GM21576 (cell line): ENCODE results near the gene OPRL1.

Source experiments
- ATAC-seq: cut with Tn5 transposase; IDR thresholded peaks from one replicate; pipeline ENCODE4 v1.9.1; 2021; ENCODE audit warnings: mild to moderate bottlenecking, moderate library complexity; ENCODE audit not compliant: unreplicated experiment

The OPRL1 gene

DNA sequence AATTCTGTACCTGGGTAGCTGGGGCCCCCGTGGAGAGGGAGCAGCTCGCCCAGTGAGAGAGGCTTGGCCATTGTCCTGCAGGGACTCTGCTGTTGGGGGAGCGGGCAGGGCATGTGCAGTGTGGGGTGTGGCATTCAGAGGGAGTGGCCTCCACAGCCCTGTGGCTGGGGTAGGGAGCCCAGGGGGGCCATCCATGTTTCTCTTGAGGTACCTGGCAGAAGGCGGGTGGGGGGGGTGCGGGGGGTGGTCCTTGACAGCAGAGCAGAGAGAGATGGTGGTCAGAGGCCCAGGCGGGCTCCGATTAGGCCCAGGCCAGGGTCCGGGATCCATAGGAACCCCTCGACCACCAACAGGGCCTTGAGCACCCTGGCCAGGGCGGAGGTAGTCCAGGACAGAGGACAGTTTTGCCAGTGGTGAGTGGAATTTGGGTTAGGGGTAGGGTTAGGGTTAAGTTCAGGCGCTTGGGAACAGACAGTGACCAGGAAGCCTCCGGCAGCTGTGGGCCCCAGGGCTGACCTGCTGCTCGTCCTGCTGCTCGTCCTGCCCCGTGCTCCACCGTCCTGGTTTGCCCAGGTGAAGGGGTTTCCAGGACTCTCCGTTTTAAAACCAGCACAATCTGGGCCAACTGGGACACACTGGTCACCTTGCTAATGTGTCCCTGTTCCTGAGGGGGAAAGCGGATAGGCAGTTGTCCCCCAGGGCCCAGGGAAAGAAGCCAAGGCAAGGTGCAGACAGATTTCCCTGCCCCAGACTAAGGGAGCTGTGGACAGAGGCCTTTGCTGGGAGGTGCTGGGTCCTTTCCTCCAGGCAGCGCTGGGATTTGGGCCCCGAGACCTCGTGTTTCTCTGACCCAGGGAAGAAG lies 59.5 kb downstream of the OPRL1 start:
- ATAC-seq: no peak

DNA sequence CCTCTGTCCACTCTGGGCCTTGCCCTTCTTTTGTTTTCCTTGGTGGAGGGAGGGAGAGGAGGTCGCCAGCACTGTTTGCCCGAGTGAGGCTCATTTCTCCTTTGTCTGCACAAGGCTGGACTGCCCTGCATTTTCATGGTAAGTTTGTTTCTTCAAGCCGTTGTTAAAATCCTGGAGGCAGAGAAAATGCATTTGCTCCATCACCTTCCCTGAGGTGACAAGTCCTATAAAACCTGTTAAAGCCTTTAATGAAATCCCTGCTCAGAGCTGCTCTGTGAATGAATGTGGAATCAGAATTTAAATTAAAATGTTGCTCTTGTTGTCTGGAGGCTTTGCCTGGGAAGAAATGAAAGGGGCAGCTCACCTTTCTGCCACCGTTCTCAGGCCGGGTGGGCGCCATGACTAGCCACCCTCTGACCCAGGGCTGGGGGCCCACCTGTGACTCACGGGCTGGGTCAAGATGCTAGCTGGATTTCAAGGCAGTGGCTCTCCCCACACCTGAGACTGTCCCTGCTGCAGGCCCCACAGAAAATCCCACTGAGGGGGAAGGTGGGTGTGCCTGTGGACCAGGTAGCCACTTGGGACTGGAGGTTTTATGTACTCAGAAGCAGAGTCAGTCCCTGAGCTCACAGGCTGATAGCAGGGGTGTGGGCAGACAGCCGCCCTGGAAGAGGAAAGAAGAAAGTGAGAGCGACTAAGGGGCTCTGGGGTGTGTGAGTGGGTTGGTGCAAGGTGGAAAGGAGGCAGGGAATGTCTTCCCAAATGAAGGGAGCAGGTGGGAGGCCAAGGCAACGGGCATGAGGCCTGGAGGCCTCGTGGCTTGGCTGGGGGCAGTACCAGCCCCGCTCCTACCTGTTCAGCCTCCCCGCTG lies 60.4 kb downstream of the OPRL1 start:
- ATAC-seq: no peak

DNA sequence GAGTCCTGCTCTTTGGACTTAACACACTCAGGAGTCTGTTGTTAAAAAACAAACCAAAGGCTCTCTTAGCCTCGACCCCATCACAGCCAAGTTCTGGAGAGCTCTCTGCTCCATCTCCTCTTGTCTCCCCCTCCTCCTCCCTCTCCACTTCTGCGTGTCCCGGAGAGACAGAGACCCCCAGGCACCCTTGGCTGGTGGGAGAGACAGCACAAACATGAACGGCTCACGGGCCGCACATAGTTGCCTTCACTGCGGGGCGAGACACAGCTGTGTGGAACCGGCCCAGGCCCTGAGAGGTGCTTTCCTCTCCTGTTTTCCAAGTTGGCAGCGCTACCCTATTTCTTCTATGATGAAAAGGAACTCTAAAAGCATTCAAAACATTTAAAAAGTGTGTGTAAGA lies 61.1 kb downstream of the OPRL1 start:
- ATAC-seq: no peak

DNA sequence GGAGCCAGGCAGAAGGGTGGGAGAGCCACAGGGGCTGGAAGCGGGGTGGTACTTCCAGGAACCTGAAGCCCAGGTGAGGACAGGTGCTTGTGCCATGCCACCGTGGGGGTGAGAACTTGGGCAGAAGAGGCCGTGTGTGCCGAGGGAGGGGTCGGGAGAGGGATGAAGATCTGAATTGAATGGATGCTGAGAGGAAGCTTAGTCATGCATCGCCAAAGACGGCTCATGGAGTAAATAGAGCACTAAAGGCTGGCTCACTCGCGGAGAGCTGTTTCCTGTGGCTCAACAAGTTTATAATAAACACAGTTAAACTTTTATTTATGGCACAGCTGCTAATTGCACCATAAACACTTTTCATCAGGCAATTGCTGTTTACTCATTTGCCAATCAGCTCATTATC lies 62.7 kb downstream of the OPRL1 start:
- no peak for ATAC-seq

DNA sequence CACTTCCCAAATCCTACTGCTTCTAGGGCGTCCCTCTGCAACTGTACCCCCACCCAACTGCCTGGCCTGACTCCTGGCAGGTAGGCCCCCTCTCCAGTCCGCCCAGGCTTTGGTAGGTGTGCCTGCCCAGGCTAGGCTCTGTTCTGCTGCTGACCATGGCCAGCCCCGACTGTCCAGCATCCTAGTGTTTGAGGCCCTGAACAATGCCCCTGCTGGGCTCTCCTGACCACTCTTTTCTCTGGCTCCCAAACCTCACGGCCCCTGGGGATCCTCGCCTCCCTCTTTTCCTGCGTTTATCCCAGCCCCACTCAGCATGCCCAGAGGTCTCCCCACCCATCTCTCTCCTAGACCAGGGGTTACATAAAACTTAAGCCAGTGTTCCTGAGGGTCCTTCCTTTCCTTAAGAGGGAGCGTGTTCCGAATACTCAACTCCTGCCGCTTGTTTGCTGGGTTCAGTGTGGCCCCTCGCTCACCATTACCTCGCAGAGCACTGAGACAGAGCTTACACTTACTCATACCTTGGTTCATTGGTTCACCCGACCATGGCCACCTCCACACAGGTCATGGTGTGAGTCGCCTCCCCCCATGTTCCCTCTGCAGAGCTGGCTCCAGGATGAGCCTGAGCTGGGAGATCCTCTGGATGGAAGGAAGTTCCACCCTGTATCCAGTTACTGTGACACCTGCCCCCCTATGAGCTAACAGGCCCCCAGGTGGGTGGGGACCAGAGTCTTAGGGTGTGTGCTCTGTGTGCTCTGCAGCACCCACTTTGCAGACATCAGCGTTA lies 63.3 kb downstream of the OPRL1 start:
- no peak for ATAC-seq

DNA sequence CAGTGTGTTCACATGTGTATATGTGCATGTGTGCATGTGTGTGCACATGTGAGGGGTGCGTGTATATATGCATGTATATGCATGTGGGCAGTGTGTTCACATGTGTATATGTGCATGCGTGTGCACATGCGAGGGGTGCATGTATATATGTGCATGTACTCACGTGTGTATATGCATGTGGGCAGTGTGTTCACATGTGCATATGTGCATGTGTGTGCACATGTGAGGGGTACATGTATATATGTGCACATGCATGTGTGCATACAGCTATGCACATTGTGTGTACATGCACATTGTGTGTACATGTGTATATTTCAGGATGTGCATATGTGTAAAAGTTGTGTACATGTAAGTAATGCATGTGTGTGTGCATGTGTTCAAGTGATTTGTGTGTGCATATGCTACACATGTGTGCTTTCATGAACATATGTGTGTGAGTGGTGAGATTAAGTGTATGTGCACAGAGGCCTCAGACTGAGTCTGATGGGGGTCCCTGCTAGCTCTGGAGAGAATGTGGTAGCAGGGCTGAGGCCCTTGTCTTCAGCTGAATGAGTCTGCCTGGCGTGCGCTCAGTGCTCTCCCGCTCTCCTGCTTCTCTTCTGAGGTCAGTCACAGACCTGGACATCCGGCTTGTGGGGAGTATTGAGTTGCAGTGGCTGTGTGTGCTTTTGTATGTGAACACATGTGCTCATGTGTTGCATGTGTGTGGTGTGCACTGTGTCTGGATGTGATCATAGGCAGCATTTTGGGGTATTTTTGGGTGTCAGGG lies 64.4 kb downstream of the OPRL1 start:
- ATAC-seq: no peak

DNA sequence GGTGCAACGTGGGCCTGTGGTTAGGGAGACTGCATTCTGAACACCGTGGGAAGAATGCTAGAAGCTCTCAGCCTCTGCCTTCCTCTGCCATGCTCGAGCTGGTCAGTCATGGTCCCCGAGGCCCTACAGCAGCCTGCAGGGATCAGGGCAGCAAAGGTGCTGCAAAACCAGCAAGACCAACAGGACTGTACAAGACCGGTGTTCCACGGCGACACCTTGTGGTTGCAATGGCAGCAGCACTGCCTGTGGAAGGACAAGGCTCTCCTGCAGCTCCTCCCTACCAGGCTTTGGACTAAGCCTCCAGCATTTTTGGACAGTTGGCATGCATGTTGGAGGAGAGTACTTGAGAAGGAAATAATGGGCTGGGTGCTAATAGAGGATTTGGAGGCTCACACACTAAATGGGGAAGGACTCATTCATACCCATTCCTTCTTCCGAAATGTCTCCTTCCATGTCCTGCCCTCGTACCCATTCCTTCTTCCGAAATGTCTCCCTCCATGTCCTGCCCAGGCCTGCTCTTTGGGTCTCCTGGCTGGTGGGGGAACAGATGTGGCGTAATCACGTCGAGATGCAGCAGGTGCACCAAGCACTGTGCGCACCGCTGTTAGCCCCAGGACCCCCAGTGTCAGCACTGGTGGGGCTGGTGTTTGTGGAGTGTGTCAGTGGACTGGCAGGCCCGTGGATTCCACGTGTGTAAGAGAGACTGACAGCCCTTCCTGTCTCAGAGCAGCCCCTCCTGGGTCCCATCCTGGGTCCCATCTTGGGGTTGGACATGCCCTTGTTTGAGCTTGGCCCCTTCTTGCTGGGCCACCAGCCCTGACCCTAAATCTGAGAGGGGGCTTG lies 65.8 kb downstream of the OPRL1 start:
- no peak for ATAC-seq

DNA sequence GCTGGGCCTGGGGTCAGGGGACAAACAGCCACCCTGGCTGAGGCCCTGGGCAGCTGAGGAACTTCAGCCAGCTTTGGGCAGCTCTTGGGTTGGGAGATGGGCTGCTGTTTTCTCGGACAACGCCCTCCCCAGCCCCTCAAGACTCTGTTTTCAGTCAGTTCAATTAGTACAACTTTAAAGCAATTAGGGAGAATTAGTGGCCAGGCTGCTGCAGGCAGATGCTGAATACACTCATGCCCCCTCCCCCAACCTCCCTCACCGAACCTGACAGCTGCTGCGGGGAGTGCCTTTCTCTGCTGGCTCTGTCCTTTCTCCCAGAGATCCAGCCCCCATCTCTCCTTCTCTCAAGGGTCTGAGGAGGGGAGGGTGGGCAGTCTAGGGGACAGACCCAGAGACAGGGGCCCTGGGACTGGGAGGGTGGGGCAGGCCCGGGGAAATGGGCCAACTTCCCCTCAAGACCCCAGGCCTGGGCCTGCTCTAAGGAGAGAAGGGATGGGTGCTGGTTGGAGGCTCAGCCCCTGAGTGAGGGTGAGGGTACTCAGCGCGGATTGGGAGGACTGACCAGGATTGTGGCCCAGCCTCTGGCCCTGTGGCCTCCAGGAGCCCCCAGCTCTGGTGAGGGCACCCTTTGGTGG lies 66.5 kb downstream of the OPRL1 start:
- no peak for ATAC-seq

DNA sequence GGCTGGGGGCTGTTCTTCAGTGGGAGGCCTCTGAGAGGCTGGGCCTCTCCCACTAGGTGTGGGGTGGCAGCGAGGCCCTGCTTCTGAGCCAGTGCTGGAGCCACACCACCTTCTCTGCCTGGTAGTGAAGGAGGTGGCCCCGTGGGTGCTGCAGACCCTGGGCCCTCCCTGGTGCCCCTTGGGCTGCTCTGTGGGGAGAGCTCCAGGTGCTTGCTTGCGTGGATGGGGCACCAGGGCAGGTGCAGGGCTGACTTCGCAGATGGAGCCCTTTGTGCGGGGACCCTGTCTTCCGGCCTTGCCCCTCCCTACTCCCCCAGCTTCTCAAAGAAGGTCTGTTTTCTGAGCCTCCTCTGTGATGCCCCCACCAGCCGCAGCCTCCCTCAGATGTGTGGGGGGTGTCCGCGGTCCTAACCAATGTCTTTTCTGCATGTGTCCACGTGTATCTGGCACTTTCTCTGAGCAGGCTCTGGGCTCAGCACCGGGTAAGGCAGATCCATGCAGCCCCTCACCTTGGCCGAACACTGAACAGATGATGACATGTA lies 67.1 kb downstream of the OPRL1 start:
- ATAC-seq: no peak

DNA sequence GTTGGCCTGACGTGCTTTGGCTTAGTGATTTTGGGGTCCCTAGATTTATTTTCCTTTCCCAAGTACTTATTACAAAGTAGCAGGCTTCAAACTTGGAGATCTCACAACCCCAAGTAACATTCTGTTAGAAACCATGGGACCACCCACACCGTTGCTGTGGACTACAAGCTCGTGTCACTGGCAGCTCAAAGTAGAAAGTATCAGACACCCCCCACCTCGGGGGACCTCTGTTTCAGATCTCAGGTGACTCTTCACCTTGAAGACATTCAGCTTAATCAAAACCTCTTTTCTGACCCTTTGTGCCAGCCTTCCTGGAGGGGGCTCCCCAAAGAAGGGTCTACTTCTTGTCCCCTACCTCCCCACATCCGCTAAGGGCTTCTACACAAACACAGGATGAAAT lies 68.7 kb downstream of the OPRL1 start:
- ATAC-seq: no peak

DNA sequence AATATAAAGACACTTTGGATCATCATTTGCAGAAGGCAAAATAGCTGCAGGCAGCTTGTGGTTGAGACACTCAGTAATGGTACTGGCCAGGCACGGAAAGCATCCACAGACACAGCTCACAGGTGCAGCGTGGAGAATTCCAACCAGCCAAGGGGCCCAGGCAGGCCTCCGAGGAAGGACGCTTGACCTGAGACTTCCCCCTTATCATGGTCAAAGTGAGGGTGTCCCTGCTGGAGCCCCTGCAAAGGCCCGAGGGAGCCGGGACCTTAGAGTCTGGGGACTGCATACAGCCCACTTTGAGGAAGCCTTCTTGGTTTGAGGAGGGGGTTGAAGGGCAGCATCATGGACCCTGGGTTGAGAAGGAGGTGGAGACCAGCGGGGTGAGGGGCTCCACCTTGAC lies 69.3 kb downstream of the OPRL1 start:
- ATAC-seq: no peak

DNA sequence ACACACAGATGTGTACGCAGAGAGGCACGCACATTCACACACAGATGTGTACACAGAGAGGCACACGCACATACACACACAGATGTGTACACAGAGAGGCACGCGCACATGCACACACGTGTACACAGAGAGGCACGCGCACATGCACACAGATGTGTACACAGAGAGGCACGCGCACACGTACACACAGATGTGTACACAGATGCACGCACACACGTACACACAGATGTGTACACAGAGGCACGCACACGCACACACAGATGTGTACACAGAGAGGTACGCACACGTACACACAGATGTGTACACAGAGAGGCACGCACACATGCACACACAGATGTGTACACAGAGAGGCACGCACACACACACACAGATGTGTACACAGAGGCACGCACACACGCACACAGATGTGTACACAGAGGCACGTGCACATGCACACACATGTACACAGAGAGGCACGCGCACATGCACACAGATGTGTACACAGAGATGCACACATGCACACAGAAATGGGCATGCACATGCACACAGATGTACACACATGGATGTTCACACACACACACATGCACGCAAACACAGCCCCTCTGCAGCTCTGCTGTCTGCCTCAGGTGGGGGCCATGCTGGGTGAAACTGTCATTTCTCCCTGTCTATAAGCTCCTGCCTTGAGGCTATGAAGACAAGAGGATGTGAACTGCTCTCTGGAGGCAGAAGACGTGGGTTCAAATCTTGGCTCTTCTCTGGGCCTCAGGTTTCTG lies 70.1 kb downstream of the OPRL1 start:
- no peak for ATAC-seq
